NCI-H1417 treated with DMSO at 0.1 percent for 48 hours (cell line): ENCODE results near the gene TESK2.

ENCODE experiments used
- DNase-seq: peaks from one replicate; lab custom pipeline; 2025; lab: John Stamatoyannopoulos, UW

TESK2 gene

GRCh38 chr1:45303520-45304310, 187.2 kb downstream of the TESK2 start:
- DNase-seq = peak; percentile 86

- DNase-seq = no peak
Observed at GRCh38 chr1:45302505-45303150, 188.3 kb downstream of the TESK2 start.

DNA sequence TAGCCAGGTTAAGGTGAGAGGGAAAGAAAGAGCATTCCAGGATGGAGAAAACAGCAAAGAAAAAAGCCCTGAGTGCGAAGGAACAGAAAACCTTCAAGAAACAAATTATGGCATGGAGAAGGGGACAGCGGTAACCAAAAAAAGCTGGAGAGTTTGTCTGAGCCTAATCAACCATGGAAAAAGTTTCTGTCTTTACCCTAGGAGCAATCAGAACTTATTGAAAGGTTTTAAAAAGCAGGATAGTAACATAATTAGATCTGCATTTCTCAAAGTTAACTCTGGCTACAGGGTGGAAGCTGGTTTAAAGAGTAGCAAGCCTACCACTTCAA, 190.3 kb downstream of the TESK2 start:
- DNase-seq = no peak

DNA sequence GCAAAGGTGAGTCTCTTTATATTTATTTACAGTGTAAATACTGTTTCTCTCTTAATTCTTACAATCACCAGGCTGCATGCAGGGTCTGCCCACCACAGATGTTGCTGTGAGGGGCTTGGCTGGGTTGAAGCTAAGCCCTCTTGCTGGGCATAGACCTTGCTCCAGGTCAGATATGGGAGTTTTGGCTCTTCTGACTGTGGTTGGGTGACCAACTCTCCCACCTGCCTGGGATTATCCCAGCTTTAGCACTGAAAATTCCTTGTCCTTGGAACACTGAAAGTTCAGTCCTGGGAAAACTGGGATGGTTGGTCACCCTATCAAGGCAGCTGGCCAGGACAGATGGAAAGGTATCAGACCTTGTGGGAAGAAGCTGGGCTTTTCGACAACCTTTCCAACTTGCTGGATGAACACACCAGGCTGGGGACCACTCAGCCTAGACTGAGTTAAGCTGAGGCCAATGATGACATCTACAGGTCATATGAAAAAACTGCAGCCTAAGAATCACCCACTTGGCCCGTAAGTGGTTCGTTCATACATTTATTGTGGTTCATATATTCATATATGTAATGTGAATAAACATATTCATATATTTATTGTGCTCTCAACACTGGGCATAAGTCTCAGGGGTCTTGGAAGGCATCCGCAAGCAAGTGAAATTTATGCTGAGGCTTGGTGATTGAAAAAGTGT, 190.8 kb downstream of the TESK2 start:
- no peak for DNase-seq

- DNase-seq = no peak
Observed at GRCh38 chr1:45299296-45299695, 191.7 kb downstream of the TESK2 start.

- no peak for DNase-seq
Observed at GRCh38 chr1:45297666-45298356, 193.2 kb downstream of the TESK2 start.
